Measurements from ENCODE around the gene MSH4. TPM values are rescaled to one million over a fixed set of nuclear protein-coding genes. Genes with fewer than 3 reads are reported as not detected.
"Not testable (repeated sequence)": the region's sequence is repeated elsewhere in the genome, so short reads cannot be mapped to it uniquely, and the experiment has no call there.

MSH4 gene
- total RNA-seq, 2 donors from 2014 or later = 0.13 to 0.46 TPM

DNA sequence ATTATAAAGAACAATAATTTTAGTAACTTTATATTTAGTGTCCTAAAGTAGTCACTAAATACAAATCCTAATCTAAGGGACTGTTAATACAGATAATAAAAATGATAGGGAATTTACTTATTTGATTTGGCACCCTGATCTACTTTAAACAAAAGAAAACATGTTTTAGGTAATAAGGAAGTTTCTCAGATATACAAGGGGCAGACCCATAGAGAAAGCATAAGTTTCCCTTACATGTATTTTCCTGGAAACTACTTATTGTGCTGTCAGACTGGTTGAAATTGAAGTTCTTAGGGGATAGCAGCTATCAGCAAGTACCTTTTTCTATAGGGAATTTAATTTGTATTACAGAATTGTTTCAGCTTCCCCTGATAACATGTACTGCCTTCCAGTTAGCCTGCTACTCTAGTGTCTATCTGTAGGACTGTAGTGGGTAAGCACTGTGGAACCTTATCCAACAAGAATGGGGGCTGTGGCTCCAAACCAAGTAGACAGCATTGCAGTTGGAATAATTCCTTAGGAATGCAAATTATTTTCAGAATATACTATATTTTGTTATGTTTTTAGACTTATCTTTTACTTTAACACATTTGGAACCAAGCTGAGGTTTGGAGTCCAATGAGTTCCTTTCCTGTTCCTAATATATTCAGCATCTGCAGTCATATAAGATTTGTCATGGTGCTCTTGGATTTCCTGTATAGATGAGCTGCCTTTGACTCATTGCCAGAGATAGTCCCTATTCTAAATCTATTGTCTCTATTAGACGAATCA is 14.7 kb downstream of the MSH4 start:
- Mint-ChIP-seq H3K4me3 (no peak overlapping the region), H3K9me3 (no peaks in the 10 kb centered on the region), H3K4me1 (no peaks in the 10 kb centered on the region), H3K27ac (no peak overlapping the region), H3K36me3 (ENCODE audit: low read depth) (no peaks in the 10 kb centered on the region), H3K27me3 (ENCODE audit: insufficient read depth) (no peaks in the 10 kb centered on the region)
- Histone ChIP-seq H3K9me3 (ENCODE audit: control insufficient read depth, low read length) (no peaks in the 10 kb centered on the region), H3K4me3 (ENCODE audit: low read length) (no peak overlapping the region), H3K4me1 (ENCODE audit: control insufficient read depth, insufficient read depth, low read length) (no peaks in the 10 kb centered on the region), H3K27me3 (ENCODE audit: control insufficient read depth, insufficient read depth, low read length, poor library complexity, severe bottlenecking) (no peaks in the 10 kb centered on the region), H3K27ac (ENCODE audit: low read depth, low read length) (no peak overlapping the region), H3K36me3 (ENCODE audit: control insufficient read depth, insufficient read depth, low read length) (no peaks in the 10 kb centered on the region), H3K9ac (ENCODE audit: extremely low read depth, low read length, poor library complexity, severe bottlenecking) (no peak overlapping the region)
- TF ChIP-seq, protein P1, sequence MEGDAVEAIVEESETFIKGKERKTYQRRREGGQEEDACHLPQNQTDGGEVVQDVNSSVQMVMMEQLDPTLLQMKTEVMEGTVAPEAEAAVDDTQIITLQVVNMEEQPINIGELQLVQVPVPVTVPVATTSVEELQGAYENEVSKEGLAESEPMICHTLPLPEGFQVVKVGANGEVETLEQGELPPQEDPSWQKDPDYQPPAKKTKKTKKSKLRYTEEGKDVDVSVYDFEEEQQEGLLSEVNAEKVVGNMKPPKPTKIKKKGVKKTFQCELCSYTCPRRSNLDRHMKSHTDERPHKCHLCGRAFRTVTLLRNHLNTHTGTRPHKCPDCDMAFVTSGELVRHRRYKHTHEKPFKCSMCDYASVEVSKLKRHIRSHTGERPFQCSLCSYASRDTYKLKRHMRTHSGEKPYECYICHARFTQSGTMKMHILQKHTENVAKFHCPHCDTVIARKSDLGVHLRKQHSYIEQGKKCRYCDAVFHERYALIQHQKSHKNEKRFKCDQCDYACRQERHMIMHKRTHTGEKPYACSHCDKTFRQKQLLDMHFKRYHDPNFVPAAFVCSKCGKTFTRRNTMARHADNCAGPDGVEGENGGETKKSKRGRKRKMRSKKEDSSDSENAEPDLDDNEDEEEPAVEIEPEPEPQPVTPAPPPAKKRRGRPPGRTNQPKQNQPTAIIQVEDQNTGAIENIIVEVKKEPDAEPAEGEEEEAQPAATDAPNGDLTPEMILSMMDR (conservative IDR thresholded peaks at IDR 0.05) = no peak
- 88% methylated on average over 1 of the region's 1 CpG; no CpG with 5 or more reads in 1 of the 2 experiments for WGBS, 2 experiments (ENCODE audit: insufficient coverage in 1 of 2, insufficient read length in 1 of 2)
- no peak for DNase-seq

DNA sequence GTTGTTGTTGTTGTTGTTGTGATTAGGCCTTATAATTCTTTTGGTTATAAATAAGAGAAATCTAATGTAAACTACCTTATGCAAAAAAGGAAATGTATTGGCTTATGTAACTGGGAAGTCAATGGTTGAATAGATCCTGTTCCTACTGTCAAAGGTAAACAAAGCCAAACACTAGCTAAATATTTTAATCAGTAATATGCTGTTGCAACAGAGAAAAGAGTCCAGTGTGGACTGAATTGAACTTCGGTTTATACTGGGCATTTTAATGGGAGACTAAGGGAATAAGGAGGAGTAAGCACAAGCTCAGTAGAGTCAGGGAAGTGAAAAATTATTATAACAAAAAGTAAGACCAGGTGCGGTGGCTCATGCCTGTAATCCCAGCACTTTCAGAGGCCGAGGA is 15.4 kb downstream of the MSH4 start:
- Mint-ChIP-seq H3K27me3 (ENCODE audit: insufficient read depth) (no peaks in the 10 kb centered on the region), H3K27ac (no peak overlapping the region), H3K9me3 (no peaks in the 10 kb centered on the region), H3K4me1 (no peaks in the 10 kb centered on the region), H3K36me3 (ENCODE audit: low read depth) (no peaks in the 10 kb centered on the region), H3K4me3 (no peak overlapping the region)
- no peak for DNase-seq
- H3K4me1 ChIP-seq (ENCODE audit: control insufficient read depth, insufficient read depth, low read length) = no peaks in the 10 kb centered on the region
- TF ChIP-seq, protein P1 (conservative IDR thresholded peaks at IDR 0.05) = no peak
- H3K4me3 ChIP-seq (ENCODE audit: low read length) = no peak overlapping the region
- H3K9me3 ChIP-seq (ENCODE audit: control insufficient read depth, low read length) = no peaks in the 10 kb centered on the region
- no peaks in the 10 kb centered on the region for H3K27me3 ChIP-seq (ENCODE audit: control insufficient read depth, insufficient read depth, low read length, poor library complexity, severe bottlenecking)
- no peak overlapping the region for H3K9ac ChIP-seq (ENCODE audit: extremely low read depth, low read length, poor library complexity, severe bottlenecking)
- no peak overlapping the region for H3K27ac ChIP-seq (ENCODE audit: low read depth, low read length)
- H3K36me3 ChIP-seq (ENCODE audit: control insufficient read depth, insufficient read depth, low read length) = no peaks in the 10 kb centered on the region
- WGBS, 2 experiments (ENCODE audit: insufficient coverage in 1 of 2, insufficient read length in 1 of 2) = 96 to 100% methylated on average over 2 to 3 of the region's 3 CpGs

DNA sequence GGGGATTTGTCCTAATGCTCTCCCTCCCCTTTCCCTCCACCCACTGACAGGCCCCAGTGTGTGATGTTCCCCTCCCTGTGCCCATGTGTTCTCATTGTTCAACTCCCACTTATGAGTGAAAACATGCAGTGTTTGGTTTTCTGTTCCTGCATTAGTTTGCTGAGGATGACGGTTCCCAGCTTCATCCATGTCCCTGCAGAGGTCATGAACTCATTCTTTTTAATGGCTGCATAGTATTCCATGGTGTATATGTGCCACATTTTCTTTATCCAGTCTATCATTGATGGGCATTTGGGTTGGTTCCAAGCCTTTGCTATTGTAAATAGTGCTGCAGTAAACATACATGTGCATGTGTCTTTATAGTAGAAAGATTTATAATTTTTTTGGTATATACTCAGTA is 26.9 kb downstream of the MSH4 start:
- H3K27me3 Mint-ChIP-seq (ENCODE audit: insufficient read depth); H3K4me1 Mint-ChIP-seq; H3K27ac Mint-ChIP-seq; H3K4me3 ChIP-seq (ENCODE audit: low read length); H3K9me3 ChIP-seq (ENCODE audit: control insufficient read depth, low read length); H3K9ac ChIP-seq (ENCODE audit: extremely low read depth, low read length, poor library complexity, severe bottlenecking); H3K36me3 ChIP-seq (ENCODE audit: control insufficient read depth, insufficient read depth, low read length); DNase-seq; H3K36me3 Mint-ChIP-seq (ENCODE audit: low read depth); H3K27me3 ChIP-seq (ENCODE audit: control insufficient read depth, insufficient read depth, low read length, poor library complexity, severe bottlenecking); H3K4me3 Mint-ChIP-seq; H3K27ac ChIP-seq (ENCODE audit: low read depth, low read length); H3K4me1 ChIP-seq (ENCODE audit: control insufficient read depth, insufficient read depth, low read length): not testable (repeated sequence)
- 69 to 71% methylated on average over 1 of the region's 1 CpG for WGBS, 2 experiments (ENCODE audit: insufficient coverage in 1 of 2, insufficient read length in 1 of 2)
- H3K9me3 Mint-ChIP-seq = peaks cover 22% of the 10 kb centered on the region
